ENCODE measurements around the gene C9orf72. TPM values are rescaled to one million over a fixed set of nuclear protein-coding genes. Genes with fewer than 3 reads are reported as not detected.

C9orf72 gene
- total and polyA plus RNA-seq, 2 of the 8 experiments (the other 6 are each of a cell fraction or from before 2014, with no cell fraction given) = 7.2 to 17.5 TPM

DNA sequence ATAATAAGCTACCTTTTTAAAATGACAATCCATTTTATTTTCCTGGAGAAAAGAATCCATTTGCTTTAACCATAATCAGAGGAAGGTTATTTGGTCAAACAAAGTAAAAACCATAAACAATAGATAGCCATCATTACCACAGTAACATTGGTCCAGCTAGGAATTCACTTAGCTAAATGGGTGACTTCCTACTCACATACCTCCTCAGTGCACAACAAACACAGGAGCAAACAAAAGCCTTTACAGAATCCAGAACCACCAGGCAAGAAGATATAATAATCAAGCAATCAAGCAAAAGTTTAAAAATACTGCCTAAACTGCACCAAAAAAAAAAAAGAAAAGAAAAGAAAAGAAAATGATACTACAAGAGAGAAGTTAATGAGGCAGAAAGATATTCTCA, 50.1 kb downstream of the C9orf72 start:
- Histone ChIP-seq H3K36me3 (ENCODE audit: control insufficient read depth in 2 of 4, insufficient read depth in 4 of 4, low read length in 3 of 4) (no peaks in the 10 kb centered on the region), H3K79me1 (ENCODE audit: low read depth, low read length) (peaks cover 2% of the 10 kb centered on the region; the same call in 1 of the 2 replicates), H3K27me3 (replicated peaks in 1 of 4; ENCODE audit: control insufficient read depth in 3 of 4, extremely low read depth in 1 of 4, insufficient read depth in 3 of 4, low read length in 3 of 4) (peaks cover 0 to 3% (median under 1%) of the 10 kb centered on the region in 4 experiments; a peak in 2 of 7 replicates), H3K14ac (ENCODE audit: insufficient read length) (no peak overlapping the region), H2AK5ac (ENCODE audit: low read depth, low read length) (no peak overlapping the region), H3K4me1 (replicated peaks in 1 of 4; ENCODE audit: control insufficient read depth in 3 of 4, insufficient read depth in 4 of 4, low read length in 3 of 4) (peaks cover 2 to 11% (median 6%) of the 10 kb centered on the region in 4 experiments; a peak in 3 of 7 replicates), H4K20me1 (replicated peaks in 1 of 2; ENCODE audit: control insufficient read depth in 1 of 2, insufficient read depth in 2 of 2, low read length in 2 of 2) (no peaks in the 10 kb centered on the region), H3K9me3 (ENCODE audit: insufficient read depth in 2 of 2, low read depth in 1 of 2, low read length in 1 of 2) (no peaks in the 10 kb centered on the region), H2BK20ac (ENCODE audit: low read length) (no peak overlapping the region), H2BK120ac (replicated peaks; ENCODE audit: low read depth, low read length) (no peak overlapping the region), H3K23me2 (ENCODE audit: low read depth, low read length) (peaks cover 7% of the 10 kb centered on the region; the same call in 1 of the 2 replicates), H4K5ac (ENCODE audit: insufficient read length, low read depth, low read length) (no peak overlapping the region), H3K23ac (ENCODE audit: insufficient read length) (no peak overlapping the region), H3K27ac (ENCODE audit: low read depth, low read length) (no peak overlapping the region), H3K56ac (replicated peaks; ENCODE audit: insufficient read length, low read depth, low read length) (no peak overlapping the region), H3K18ac (ENCODE audit: extremely low read depth, low read length) (no peak overlapping the region), H2BK15ac (ENCODE audit: low read length) (no peak overlapping the region), H2AFZ (ENCODE audit: low read length) (no peak overlapping the region), H3K4me2 (ENCODE audit: insufficient read depth in 1 of 2, low read depth in 2 of 2, low read length in 2 of 2) (no peak overlapping the region), H3K4ac (replicated peaks; ENCODE audit: insufficient read length, low read depth, low read length) (no peak overlapping the region), H3K9ac (replicated peaks in 1 of 4; ENCODE audit: extremely low read depth in 1 of 4, low read depth in 3 of 4, low read length in 3 of 4) (no peak overlapping the region), H3K79me2 (ENCODE audit: control insufficient read depth in 1 of 2, insufficient read depth in 2 of 2, low read length in 2 of 2) (peaks cover 0 to 25% of the 10 kb centered on the region in 2 experiments; a peak in 3 of 4 replicates), H2BK5ac (ENCODE audit: low read depth, low read length) (no peak overlapping the region), H2BK12ac (ENCODE audit: low read depth, low read length) (no peak overlapping the region), H3K4me3 (ENCODE audit: extremely low read depth in 1 of 4, insufficient read depth in 2 of 4, low read depth in 3 of 4, low read length in 4 of 4) (no peak overlapping the region), H4K91ac (replicated peaks; ENCODE audit: insufficient read length, low read length) (no peak overlapping the region), H4K8ac (ENCODE audit: extremely low read depth, insufficient read depth, low read length) (no peak overlapping the region)
- no peak for DNase-seq (ENCODE audit: low read depth in 1 of 2, low spot score in 2 of 2)
- ChIA-PET POLR2A (ENCODE audit: partially characterized antibody) (interaction anchor here (1.2 kb wide), 1 partner anchor 190 kb away, joined by 3 read pairs; no protein-coding TSS in a partner anchor), CTCF (ENCODE audit: partially characterized antibody) (interaction anchor here (0.7 to 1.6 kb wide), 2 partner anchors 13 to 190 kb away, joined by 3 to 4 read pairs; no protein-coding TSS in a partner anchor)
- FAIRE-seq = peak; percentile 7
- TF ChIP-seq SIRT6 (IDR thresholded peaks at IDR 0.05; ENCODE audit: low read length) (no peak), ATF3 (IDR thresholded peaks at IDR 0.05; ENCODE audit: insufficient read depth, low read depth, low read length) (no peak), SIN3A (conservative IDR thresholded peaks at IDR 0.05 in 1 of 2, IDR thresholded peaks at IDR 0.05 in 1 of 2; ENCODE audit: low read depth in 1 of 2, low read length in 2 of 2) (no peak), BRCA1 (IDR thresholded peaks at IDR 0.05; ENCODE audit: low read depth, low read length) (no peak), EZH2 (IDR thresholded peaks at IDR 0.05; ENCODE audit: low read depth, low read length, severe bottlenecking) (no peak), PHF8 (conservative IDR thresholded peaks at IDR 0.05; ENCODE audit: low read depth, low read length) (no peak), CBX5 (IDR thresholded peaks at IDR 0.05; ENCODE audit: low read depth, low read length) (no peak), SP2 (IDR thresholded peaks at IDR 0.05; ENCODE audit: low read length) (no peak), BACH1 (IDR thresholded peaks at IDR 0.05; ENCODE audit: low read length) (no peak), TAF1 (IDR thresholded peaks at IDR 0.05; ENCODE audit: low read depth, low read length) (no peak), TBP (IDR thresholded peaks at IDR 0.05; ENCODE audit: low read depth, low read length) (no peak), RXRA (IDR thresholded peaks at IDR 0.05; ENCODE audit: insufficient read depth, low read depth, low read length) (no peak), CHD2 (IDR thresholded peaks at IDR 0.05; ENCODE audit: low read length) (no peak)
